ENCODE measurements around the gene CACNA1C.

- no peak for TF ChIP-seq CTCF (IDR thresholded peaks at IDR 0.05)
- no peak for TF ChIP-seq POLR2A (IDR thresholded peaks at IDR 0.05)
Measured at GRCh38 chr12:2334689-2335088, 281.9 kb downstream of the CACNA1C start.
